Activated T-cell treated with anti-CD3 and anti-CD28 coated beads, Interleukin-2, amount 50 U/mL, for 72 hours (primary cell): ENCODE data around the gene NOM1. TPM values are rescaled to one million over a fixed set of nuclear protein-coding genes. Genes with fewer than 3 reads are reported as not detected.

Experiments
- ATAC-seq, 2 donors: fragments of 150-1000 bp; cut with Tn5 transposase; replicated peaks in 1 of 2; 2 replicates each; pipeline ENCODE4 v1.10.0; 2021; ENCODE audit warnings: moderate library complexity in 2 of 2, mild to moderate bottlenecking in 1 of 2
- DNase-seq, 2 donors: peaks; one replicate each; pipeline ENCODE4 v3.0.0; 2021 to 2022; ENCODE audit warnings: mixed read lengths in 1 of 2
- H3K27ac Mint-ChIP-seq: one replicate; pipeline ENCODE4 v1.8.0; 2022; ENCODE audit warnings: mild to moderate bottlenecking, moderate library complexity, mixed read lengths
- H3K27me3 Mint-ChIP-seq: one replicate; pipeline ENCODE4 v1.8.0; 2022; ENCODE audit warnings: low read depth, mixed read lengths
- H3K36me3 Mint-ChIP-seq, 2 donors: one replicate each; pipeline ENCODE4 v1.8.0; 2022; ENCODE audit warnings: mixed read lengths in 2 of 2, mild to moderate bottlenecking in 1 of 2; ENCODE audit not compliant: insufficient read depth in 2 of 2
- H3K4me1 Mint-ChIP-seq: one replicate; pipeline ENCODE4 v1.8.0; 2022; ENCODE audit warnings: low read depth, mixed read lengths
- H3K4me3 Mint-ChIP-seq, 2 donors: one replicate each; pipeline ENCODE4 v1.8.0; 2022; ENCODE audit warnings: mild to moderate bottlenecking in 2 of 2, mixed read lengths in 2 of 2, moderate library complexity in 2 of 2
- H3K9me3 Mint-ChIP-seq, 2 donors: one replicate each; pipeline ENCODE4 v1.8.0; 2022; ENCODE audit warnings: mixed read lengths in 2 of 2
- total RNA-seq, 2 donors: library from RNA; stranded (reverse); gene quantifications; one replicate each; pipeline ENCODE4 v1.2.3, GENCODE V29; 2022

Gene NOM1
- total RNA-seq, 2 donors from 2014 or later, result 30.1 to 37.5 TPM

GRCh38 chr7:157013602-157014549, 64.4 kb downstream of the NOM1 start:
- no peak for ATAC-seq
- Mint-ChIP-seq H3K27me3 (peaks cover 77% of the 10 kb centered on the region), H3K27ac (no peak overlapping the region), H3K36me3 (peaks cover 0 to 2% of the 10 kb centered on the region in 2 donors), H3K4me1 (peaks cover 41% of the 10 kb centered on the region), H3K4me3 (no peak overlapping the region), H3K9me3 (no peaks in the 10 kb centered on the region)
- no peak for DNase-seq

DNA sequence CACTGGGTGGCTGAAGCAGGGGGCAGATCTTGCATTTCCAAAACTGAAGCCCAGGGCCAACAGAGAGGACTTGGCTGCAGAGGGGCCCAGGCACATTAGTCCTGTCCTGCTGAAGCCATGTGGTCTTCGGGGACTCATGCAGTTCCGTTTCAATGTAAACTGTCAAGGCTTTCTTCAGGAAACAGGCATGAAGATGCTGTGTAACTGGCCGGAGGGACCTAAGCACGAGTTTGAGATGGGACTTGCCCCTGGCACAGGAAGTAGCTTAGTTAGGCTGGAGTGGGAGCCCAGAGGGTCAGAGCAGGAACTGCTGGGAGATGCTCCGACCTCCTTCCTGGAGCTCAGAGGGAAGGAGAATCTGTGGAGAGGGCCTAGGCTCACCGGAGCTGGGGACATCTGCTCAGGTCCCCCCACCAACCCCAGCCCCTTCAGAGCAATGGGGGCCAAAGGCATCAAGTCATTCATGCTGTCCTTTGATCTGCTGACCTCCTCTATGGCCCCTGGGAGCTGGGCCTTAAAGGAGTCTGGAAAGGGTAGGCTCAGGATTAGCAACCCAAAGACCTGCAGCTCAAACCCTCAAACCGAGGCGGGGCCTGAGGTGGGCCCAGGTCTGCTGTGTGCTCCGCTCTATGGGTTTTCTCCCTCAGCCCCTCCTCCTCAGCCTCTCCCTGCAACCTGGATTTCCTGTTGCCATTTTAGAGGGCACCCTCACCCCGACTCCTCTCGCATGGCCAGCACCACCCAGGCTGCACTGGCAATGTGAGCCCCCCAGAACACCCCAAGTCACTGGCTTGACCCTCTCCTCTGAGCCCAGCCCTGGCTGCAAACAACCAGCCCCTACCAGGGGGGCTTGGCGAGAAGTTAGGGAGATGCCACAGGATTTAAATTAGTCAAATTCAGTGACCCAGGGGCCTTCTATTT, 65.4 kb downstream of the NOM1 start:
- H3K4me3 Mint-ChIP-seq, result no peak overlapping the region
- H3K27me3 Mint-ChIP-seq, result peaks cover 75% of the 10 kb centered on the region
- peaks cover 44% of the 10 kb centered on the region for H3K4me1 Mint-ChIP-seq
- DNase-seq (no peak), ATAC-seq (no peak)
- no peaks in the 10 kb centered on the region for H3K9me3 Mint-ChIP-seq
- no peaks in the 10 kb centered on the region for H3K36me3 Mint-ChIP-seq
- no peak overlapping the region for H3K27ac Mint-ChIP-seq

DNA sequence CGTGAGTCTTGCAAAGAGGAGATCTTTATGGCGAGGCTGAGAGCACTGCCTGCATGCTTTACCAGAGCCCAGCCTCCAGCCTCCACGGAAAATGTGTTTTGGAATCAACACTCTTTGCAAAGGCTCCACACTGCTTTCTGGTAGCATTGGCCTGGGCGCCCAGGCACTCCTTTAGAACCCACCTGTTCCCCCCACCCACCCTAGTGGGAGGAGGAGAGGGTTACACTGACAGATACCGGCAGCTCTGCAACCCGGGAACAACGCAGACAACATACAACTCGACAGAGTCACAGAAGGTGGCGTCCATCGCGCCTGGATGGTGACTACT, 66.5 kb downstream of the NOM1 start:
- Mint-ChIP-seq H3K9me3 (no peaks in the 10 kb centered on the region), H3K36me3 (no peaks in the 10 kb centered on the region), H3K4me3 (peak overlapping the region; percentile 18 to 43), H3K4me1 (peaks cover 48% of the 10 kb centered on the region), H3K27ac (no peak overlapping the region), H3K27me3 (peaks cover 75% of the 10 kb centered on the region)
- DNase-seq, result no peak
- no peak for ATAC-seq

DNA sequence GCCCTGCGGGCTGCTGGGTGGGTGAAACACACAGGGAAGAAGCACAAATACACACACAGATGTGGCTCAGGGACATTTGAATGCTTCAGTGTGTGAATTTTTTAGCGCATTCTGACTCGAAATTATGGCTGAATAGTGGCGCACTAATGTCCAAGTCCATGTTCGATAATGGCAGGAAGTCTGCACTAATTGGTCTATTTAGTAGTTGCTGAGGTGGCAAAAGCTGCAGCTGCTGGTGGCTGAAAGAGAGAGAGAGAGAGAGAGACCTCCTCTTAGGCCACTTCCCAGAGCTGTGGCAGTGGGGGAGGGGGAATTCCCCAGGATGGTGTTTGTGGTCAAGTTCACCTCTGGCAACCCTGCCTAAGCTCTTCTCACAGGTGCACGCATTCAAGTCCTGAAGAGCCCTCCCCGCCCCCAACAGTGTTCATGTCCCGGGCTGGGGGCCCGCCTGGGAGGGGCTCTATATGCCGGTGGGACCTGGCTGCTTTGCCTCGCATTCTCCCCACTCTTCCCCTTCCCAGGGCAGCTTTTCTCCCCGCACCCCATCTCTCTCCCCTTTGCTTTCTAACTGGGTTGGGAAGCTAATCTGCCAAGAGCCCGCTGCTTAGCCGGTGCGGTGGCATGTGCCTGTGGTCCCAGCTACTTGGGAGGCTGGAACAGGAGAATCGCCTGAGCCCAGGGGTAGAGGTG, 67.0 kb downstream of the NOM1 start:
- peak; percentile 54 to 59 for ATAC-seq
- no peak overlapping the region for H3K27ac Mint-ChIP-seq
- no peaks in the 10 kb centered on the region for H3K36me3 Mint-ChIP-seq
- peaks cover 72% of the 10 kb centered on the region for H3K27me3 Mint-ChIP-seq
- no peaks in the 10 kb centered on the region for H3K9me3 Mint-ChIP-seq
- peaks cover 43% of the 10 kb centered on the region for H3K4me1 Mint-ChIP-seq
- DNase-seq, result peak; percentile 59 to 64
- H3K4me3 Mint-ChIP-seq, result peak overlapping the region; percentile 18 to 43

GRCh38 chr7:157017149-157017548, 67.6 kb downstream of the NOM1 start:
- no peaks in the 10 kb centered on the region for H3K9me3 Mint-ChIP-seq
- DNase-seq (no peak), ATAC-seq (peak in 1 of 2 donors; percentile 16)
- peaks cover 69% of the 10 kb centered on the region for H3K27me3 Mint-ChIP-seq
- H3K36me3 Mint-ChIP-seq, result no peaks in the 10 kb centered on the region
- H3K4me1 Mint-ChIP-seq, result peaks cover 36% of the 10 kb centered on the region
- no peak overlapping the region for H3K27ac Mint-ChIP-seq
- H3K4me3 Mint-ChIP-seq, result no peak overlapping the region

- Mint-ChIP-seq H3K9me3 (no peaks in the 10 kb centered on the region), H3K4me3 (no peak overlapping the region), H3K27ac (no peak overlapping the region), H3K27me3 (peaks cover 69% of the 10 kb centered on the region), H3K4me1 (peaks cover 38% of the 10 kb centered on the region), H3K36me3 (no peaks in the 10 kb centered on the region)
- no peak for DNase-seq
- no peak for ATAC-seq
Measured at GRCh38 chr7:157017603-157018327, 68.3 kb downstream of the NOM1 start.

- Mint-ChIP-seq H3K4me3 (peak overlapping the region; percentile 84 to 89), H3K27ac (no peak overlapping the region), H3K4me1 (peaks cover 39% of the 10 kb centered on the region), H3K27me3 (peaks cover 69% of the 10 kb centered on the region), H3K36me3 (no peaks in the 10 kb centered on the region), H3K9me3 (no peaks in the 10 kb centered on the region)
- DNase-seq, result no peak
- ATAC-seq, result no peak
Measured at GRCh38 chr7:157018328-157018996, 69.0 kb downstream of the NOM1 start.

- Mint-ChIP-seq H3K27ac (peak overlapping the region; percentile 70), H3K4me1 (peaks cover 39% of the 10 kb centered on the region), H3K27me3 (peaks cover 69% of the 10 kb centered on the region), H3K36me3 (no peaks in the 10 kb centered on the region), H3K4me3 (peak overlapping the region; percentile 84 to 89), H3K9me3 (no peaks in the 10 kb centered on the region)
- ATAC-seq, result peak; percentile 21 to 22
- no peak for DNase-seq
Measured at GRCh38 chr7:157018997-157019608, 69.6 kb downstream of the NOM1 start.

GRCh38 chr7:157019718-157020451, 70.4 kb downstream of the NOM1 start:
- no peak for ATAC-seq
- Mint-ChIP-seq H3K27me3 (peaks cover 69% of the 10 kb centered on the region), H3K36me3 (no peaks in the 10 kb centered on the region), H3K4me3 (peak overlapping the region in 1 of 2 donors; percentile 58), H3K27ac (no peak overlapping the region), H3K9me3 (no peaks in the 10 kb centered on the region), H3K4me1 (peaks cover 39% of the 10 kb centered on the region)
- no peak for DNase-seq

- H3K36me3 Mint-ChIP-seq, result no peaks in the 10 kb centered on the region
- DNase-seq (no peak), ATAC-seq (no peak)
- peaks cover 39% of the 10 kb centered on the region for H3K4me1 Mint-ChIP-seq
- peaks cover 69% of the 10 kb centered on the region for H3K27me3 Mint-ChIP-seq
- H3K9me3 Mint-ChIP-seq, result peaks cover 0 to 3% of the 10 kb centered on the region in 2 donors
- no peak overlapping the region for H3K27ac Mint-ChIP-seq
- peak overlapping the region in 1 of 2 donors; percentile 58 for H3K4me3 Mint-ChIP-seq
Measured at GRCh38 chr7:157020514-157021070, 71.1 kb downstream of the NOM1 start.
